ENCODE results near the gene PDE8B. TPM values are rescaled to one million over a fixed set of nuclear protein-coding genes. Genes with fewer than 3 reads are reported as not detected.
"Not testable (repeated sequence)": the region's sequence is repeated elsewhere in the genome, so short reads cannot be mapped to it uniquely, and the experiment has no call there.

Gene PDE8B
- total and polyA plus RNA-seq, 12 donors, result 1.1 to 6.8 (median 4.8) TPM

DNA sequence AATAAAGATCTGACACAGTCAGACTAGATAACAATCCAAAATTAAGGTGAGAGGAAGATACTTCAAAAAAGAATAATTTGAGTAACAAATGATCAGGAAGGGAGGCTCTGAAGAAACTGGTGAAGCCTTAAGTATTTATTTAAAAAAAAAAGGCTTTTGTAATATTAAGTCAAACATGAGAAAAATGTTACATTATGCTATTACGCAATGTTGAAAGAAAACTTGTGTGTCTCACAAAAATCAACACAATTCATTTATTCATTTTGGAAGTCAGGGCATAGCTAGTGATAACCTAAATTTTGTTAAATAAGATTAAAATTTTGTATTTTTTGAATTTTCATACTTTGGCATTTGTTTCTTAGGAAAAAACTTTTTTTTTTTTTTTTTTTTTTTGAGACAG, 253.4 kb downstream of the PDE8B start:
- TF ChIP-seq, protein P1, sequence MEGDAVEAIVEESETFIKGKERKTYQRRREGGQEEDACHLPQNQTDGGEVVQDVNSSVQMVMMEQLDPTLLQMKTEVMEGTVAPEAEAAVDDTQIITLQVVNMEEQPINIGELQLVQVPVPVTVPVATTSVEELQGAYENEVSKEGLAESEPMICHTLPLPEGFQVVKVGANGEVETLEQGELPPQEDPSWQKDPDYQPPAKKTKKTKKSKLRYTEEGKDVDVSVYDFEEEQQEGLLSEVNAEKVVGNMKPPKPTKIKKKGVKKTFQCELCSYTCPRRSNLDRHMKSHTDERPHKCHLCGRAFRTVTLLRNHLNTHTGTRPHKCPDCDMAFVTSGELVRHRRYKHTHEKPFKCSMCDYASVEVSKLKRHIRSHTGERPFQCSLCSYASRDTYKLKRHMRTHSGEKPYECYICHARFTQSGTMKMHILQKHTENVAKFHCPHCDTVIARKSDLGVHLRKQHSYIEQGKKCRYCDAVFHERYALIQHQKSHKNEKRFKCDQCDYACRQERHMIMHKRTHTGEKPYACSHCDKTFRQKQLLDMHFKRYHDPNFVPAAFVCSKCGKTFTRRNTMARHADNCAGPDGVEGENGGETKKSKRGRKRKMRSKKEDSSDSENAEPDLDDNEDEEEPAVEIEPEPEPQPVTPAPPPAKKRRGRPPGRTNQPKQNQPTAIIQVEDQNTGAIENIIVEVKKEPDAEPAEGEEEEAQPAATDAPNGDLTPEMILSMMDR (IDR thresholded peaks at IDR 0.05), result no peak
- no peak for TF ChIP-seq POLR2A (IDR thresholded peaks at IDR 0.05)
- Histone ChIP-seq H3K9me3 (replicated peaks in 1 of 3) (no peaks in the 10 kb centered on the region), H3K27ac (no peak overlapping the region), H3K36me3 (replicated peaks in 1 of 2) (no peaks in the 10 kb centered on the region), H3K4me3 (no peak overlapping the region), H3K27me3 (no peaks in the 10 kb centered on the region), H3K4me1 (replicated peaks in 1 of 2) (no peaks in the 10 kb centered on the region)
- DNase-seq, result no peak
- intact Hi-C loops (cut with DNase I), result no loop called here
- 89 to 100% (median 96%) methylated on average over 1 of the region's 1 CpG for WGBS, 4 donors

- H3K4me3 ChIP-seq; intact Hi-C loops (cut with DNase I); H3K4me1 ChIP-seq (replicated peaks in 1 of 2); DNase-seq; H3K36me3 ChIP-seq (replicated peaks in 1 of 2); H3K27me3 ChIP-seq; H3K27ac ChIP-seq; H3K9me3 ChIP-seq (replicated peaks in 1 of 3): not testable (repeated sequence)
- WGBS, 4 donors, result 91 to 98% (median 94%) methylated on average over 3 of the region's 3 CpGs
Measured at GRCh38 chr5:77468875-77469274, 258.4 kb downstream of the PDE8B start.

DNA sequence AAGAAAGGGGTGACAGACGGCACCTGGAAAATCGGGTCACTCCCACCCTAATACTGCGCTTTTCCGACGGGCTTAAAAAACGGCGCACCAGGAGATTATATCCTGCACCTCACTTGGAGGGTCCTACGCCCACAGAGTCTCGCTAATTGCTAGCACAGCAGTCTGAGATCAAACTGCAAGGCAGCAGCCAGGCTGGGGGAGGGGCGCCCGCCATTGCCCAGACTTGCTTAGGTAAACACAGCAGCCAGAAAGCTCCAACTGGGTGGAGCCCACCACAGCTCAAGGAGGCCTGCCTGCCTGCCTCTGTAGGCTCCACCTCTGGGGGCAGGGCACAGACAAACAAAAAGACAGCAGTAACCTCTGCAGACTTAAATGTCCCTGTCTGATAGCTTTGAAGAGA, 264.6 kb downstream of the PDE8B start:
- 91 to 100% (median 94%) methylated on average over 9 to 11 of the region's 11 CpGs for WGBS, 4 donors
- H3K36me3 ChIP-seq (replicated peaks in 1 of 2); DNase-seq; H3K4me3 ChIP-seq; intact Hi-C loops (cut with DNase I); H3K27me3 ChIP-seq; H3K9me3 ChIP-seq (replicated peaks in 1 of 3); H3K27ac ChIP-seq; H3K4me1 ChIP-seq (replicated peaks in 1 of 2): not testable (repeated sequence)

Other genes with a start within 250 kb of the PDE8B start
- 10 to 100 TPM; 19.7 to 33.7 (median 25.1) TPM for gene AGGF1, start 180.3 kb upstream of the PDE8B start, total RNA-seq
- 10 to 100 TPM in 2 of 3 donors, 1 to 10 TPM in 1; 6.7 to 26.4 (median 11.2) TPM for gene AGGF1, start 180.3 kb upstream of the PDE8B start, polyA plus RNA-seq
- 10 to 100 TPM in 4 of 9 donors, 1 to 10 TPM in 5; 1.3 to 13.9 (median 9.7) TPM for gene ZBED3, start 123.4 kb upstream of the PDE8B start, total RNA-seq
- 1 to 10 TPM; 4.8 to 7.9 (median 5.7) TPM for gene ZBED3, start 123.4 kb upstream of the PDE8B start, polyA plus RNA-seq